H1 (cell line): ENCODE results near the gene RBM44. TPM values are rescaled to one million over a fixed set of nuclear protein-coding genes. Genes with fewer than 3 reads are reported as not detected.

Source experiments
- CTCF ChIA-PET: fragments of 300-600 bp; sonication (Branson Sonifier 250); formaldehyde crosslinking; loops from one replicate; lab custom pipeline; 2021; ENCODE audit not compliant: partially characterized antibody; lab: Charles Lee
- POLR2A ChIA-PET: fragments of 300-600 bp; sonication (Branson Sonifier 250); formaldehyde crosslinking; loops from one replicate; lab custom pipeline; 2021; ENCODE audit warnings: inconsistent platforms; ENCODE audit not compliant: partially characterized antibody; lab: Charles Lee
- DNase-seq, 2 experiments: peaks; one replicate each; pipeline versions ENCODE4 v3.0.0 to v3.0.0-alpha.2; 2010 to 2022; ENCODE audit warnings: low spot score in 2 of 2, low read depth in 1 of 2, mixed read lengths in 1 of 2
- FAIRE-seq: peaks from 2 replicates; lab custom pipeline; 2011; peaks lifted over from hg19 to GRCh38; lab: Jason Lieb, UNC
- H2AFZ ChIP-seq: 2 replicates; pipeline ENCODE4 v1.8.1; 2012; ENCODE audit warnings: low read length, inconsistent platforms
- H2AK5ac ChIP-seq: 2 replicates; pipeline ENCODE4 v1.6.1; 2013; ENCODE audit warnings: low read depth, low read length
- H2BK120ac ChIP-seq: replicated peaks from 2 replicates; pipeline ENCODE3; 2013; ENCODE audit warnings: low read depth, low read length, inconsistent platforms
- H2BK12ac ChIP-seq: 2 replicates; pipeline ENCODE4 v1.6.1; 2013; ENCODE audit warnings: low read depth, low read length
- H2BK15ac ChIP-seq: 2 replicates; pipeline ENCODE4 v1.6.1; 2013; ENCODE audit warnings: low read length
- H2BK20ac ChIP-seq: 2 replicates; pipeline ENCODE4 v1.6.1; 2013; ENCODE audit warnings: low read length
- H2BK5ac ChIP-seq: 2 replicates; pipeline ENCODE4 v1.6.1; 2013; ENCODE audit warnings: low read depth, low read length
- H3K14ac ChIP-seq: 2 replicates; pipeline ENCODE4 v1.6.1; 2013; ENCODE audit warnings: inconsistent platforms; ENCODE audit not compliant: insufficient read length
- H3K18ac ChIP-seq: 2 replicates; pipeline ENCODE4 v1.6.1; 2013; ENCODE audit warnings: low read length; ENCODE audit errors: extremely low read depth
- H3K23ac ChIP-seq: 2 replicates; pipeline ENCODE4 v1.6.1; 2013; ENCODE audit warnings: inconsistent platforms; ENCODE audit not compliant: insufficient read length
- H3K23me2 ChIP-seq: 2 replicates; pipeline ENCODE4 v1.6.1; 2013; ENCODE audit warnings: low read depth, low read length
- H3K27ac ChIP-seq: 2 replicates; pipeline ENCODE4 v1.6.1; 2011; ENCODE audit warnings: low read depth, low read length, inconsistent platforms
- H3K27me3 ChIP-seq, 4 experiments: replicated peaks in 1 of 4; 1 replicate in 1 of 4; 2 replicates in 3 of 4; pipeline versions ENCODE4 v1.6.1 to v1.8.1; 2011 to 2013; ENCODE audit warnings: low read length in 3 of 4, mild to moderate bottlenecking in 3 of 4, inconsistent platforms in 2 of 4, mixed read lengths in 2 of 4, moderate library complexity in 1 of 4; ENCODE audit not compliant: control insufficient read depth in 3 of 4, insufficient read depth in 3 of 4; ENCODE audit errors: extremely low read depth in 1 of 4
- H3K36me3 ChIP-seq, 4 experiments: 2 replicates each; pipeline versions ENCODE4 v1.6.1 to v1.8.1; 2011 to 2013; ENCODE audit warnings: mild to moderate bottlenecking in 4 of 4, low read length in 3 of 4, moderate library complexity in 2 of 4, control low read depth in 1 of 4, inconsistent platforms in 1 of 4; ENCODE audit not compliant: insufficient read depth in 4 of 4, control insufficient read depth in 2 of 4
- H3K4ac ChIP-seq: replicated peaks from 2 replicates; pipeline ENCODE3; 2013; ENCODE audit warnings: low read length, low read depth, mixed read lengths, inconsistent platforms; ENCODE audit not compliant: insufficient read length
- H3K4me1 ChIP-seq, 4 experiments: replicated peaks in 1 of 4; 1 replicate in 1 of 4; 2 replicates in 3 of 4; pipeline versions ENCODE4 v1.6.1 to v1.8.1; 2011 to 2013; ENCODE audit warnings: low read length in 3 of 4, inconsistent platforms in 2 of 4, mixed read lengths in 1 of 4; ENCODE audit not compliant: insufficient read depth in 4 of 4, control insufficient read depth in 3 of 4
- H3K4me2 ChIP-seq, 2 experiments: 2 replicates each; pipeline versions ENCODE4 v1.6.1 to v1.8.1; 2011 to 2013; ENCODE audit warnings: low read depth in 2 of 2, low read length in 2 of 2, control low read depth in 1 of 2, inconsistent platforms in 1 of 2, mild to moderate bottlenecking in 1 of 2; ENCODE audit not compliant: insufficient read depth in 1 of 2
- H3K4me3 ChIP-seq, 4 experiments: fragments of 200-600, 300-600 bp in 1 of 4; sonication (generic), shearing (Covaris generic), sonication (Bioruptor Twin) in 1 of 4; 2 replicates each; pipeline versions ENCODE4 v1.5.1 to v1.8.1; 2011 to 2016; ENCODE audit warnings: low read length in 4 of 4, low read depth in 3 of 4, control low read depth in 2 of 4, inconsistent platforms in 2 of 4, mild to moderate bottlenecking in 2 of 4, mixed read lengths in 1 of 4, moderate library complexity in 1 of 4; ENCODE audit not compliant: insufficient read depth in 2 of 4; ENCODE audit errors: extremely low read depth in 1 of 4
- H3K56ac ChIP-seq: replicated peaks from 2 replicates; pipeline ENCODE3; 2013; ENCODE audit warnings: low read depth, mild to moderate bottlenecking, mixed read lengths, low read length, inconsistent platforms; ENCODE audit not compliant: insufficient read length
- H3K79me1 ChIP-seq: 2 replicates; pipeline ENCODE4 v1.6.1; 2013; ENCODE audit warnings: low read depth, low read length, control low read depth
- H3K79me2 ChIP-seq, 2 experiments: 2 replicates each; pipeline versions ENCODE4 v1.6.1 to v1.8.1; 2012 to 2013; ENCODE audit warnings: low read length in 2 of 2, mild to moderate bottlenecking in 2 of 2, inconsistent platforms in 1 of 2; ENCODE audit not compliant: insufficient read depth in 2 of 2, control insufficient read depth in 1 of 2
- H3K9ac ChIP-seq, 4 experiments: replicated peaks in 1 of 4; 1 replicate in 1 of 4; 2 replicates in 3 of 4; pipeline versions ENCODE4 v1.6.1 to v1.8.1; 2011 to 2013; ENCODE audit warnings: low read depth in 3 of 4, low read length in 3 of 4, control low read depth in 2 of 4, mild to moderate bottlenecking in 2 of 4, moderate library complexity in 2 of 4, inconsistent platforms in 1 of 4; ENCODE audit errors: extremely low read depth in 1 of 4
- H3K9me3 ChIP-seq, 2 experiments: 2 replicates each; pipeline versions ENCODE4 v1.6.1 to v1.8.1; 2012 to 2013; ENCODE audit warnings: mild to moderate bottlenecking in 2 of 2, moderate library complexity in 2 of 2, control low read depth in 1 of 2, inconsistent platforms in 1 of 2, low read depth in 1 of 2, low read length in 1 of 2, mixed read lengths in 1 of 2; ENCODE audit not compliant: insufficient read depth in 2 of 2
- H4K20me1 ChIP-seq, 2 experiments: replicated peaks in 1 of 2; 2 replicates each; pipeline versions ENCODE3 to v1.8.1; 2011 to 2013; ENCODE audit warnings: inconsistent platforms in 2 of 2, low read length in 2 of 2, mild to moderate bottlenecking in 1 of 2; ENCODE audit not compliant: insufficient read depth in 2 of 2, control insufficient read depth in 1 of 2
- H4K5ac ChIP-seq: 2 replicates; pipeline ENCODE4 v1.6.1; 2013; ENCODE audit warnings: low read length, low read depth, mixed read lengths, inconsistent platforms; ENCODE audit not compliant: insufficient read length
- H4K8ac ChIP-seq: 2 replicates; pipeline ENCODE4 v1.8.0; 2013; ENCODE audit warnings: mild to moderate bottlenecking, moderate library complexity, low read length, inconsistent platforms; ENCODE audit not compliant: insufficient read depth; ENCODE audit errors: extremely low read depth
- H4K91ac ChIP-seq: replicated peaks from 2 replicates; pipeline ENCODE3; 2013; ENCODE audit warnings: low read length, mixed read lengths, inconsistent platforms; ENCODE audit not compliant: insufficient read length
- BCL11A ChIP-seq, 2 experiments: IDR thresholded peaks; one replicate each; pipeline ENCODE4 v1.6.1; 2011; ENCODE audit warnings: low read depth in 2 of 2, low read length in 2 of 2, mild to moderate bottlenecking in 2 of 2
- EP300 ChIP-seq, 2 experiments: IDR thresholded peaks; 1 replicate in 1 of 2; 2 replicates in 1 of 2; pipeline ENCODE4 v1.6.1; 2011 to 2012; ENCODE audit warnings: low read depth in 2 of 2, low read length in 2 of 2, mild to moderate bottlenecking in 2 of 2, borderline replicate concordance in 1 of 2, inconsistent platforms in 1 of 2, moderate library complexity in 1 of 2
- KDM4A ChIP-seq: IDR thresholded peaks from one replicate; pipeline ENCODE4 v1.7.1; 2012; ENCODE audit warnings: low read depth, mild to moderate bottlenecking, moderate library complexity, low read length, inconsistent platforms; ENCODE audit not compliant: severe bottlenecking
- SUZ12 ChIP-seq: fragments of 200-600 bp; sonication (generic); IDR thresholded peaks from 2 replicates; pipeline ENCODE4 v1.6.1; 2012; ENCODE audit warnings: mild to moderate bottlenecking, inconsistent platforms, low read length, moderate library complexity, mixed read lengths
- WGBS, 2 experiments: shearing (Covaris generic) in 1 of 2; methylation state at CpG; one replicate each; pipeline versions ENCODE4 v1.1.6 to v1.1.7; 2013 to 2015; ENCODE audit warnings: low lambda C conversion rate in 2 of 2, mixed read lengths in 2 of 2, inconsistent platforms in 1 of 2, low coverage in 1 of 2, missing lambda C conversion rate in 1 of 2; ENCODE audit not compliant: insufficient replicate concordance in 2 of 2, insufficient coverage in 1 of 2, insufficient read length in 1 of 2; ENCODE audit errors: extremely low coverage in 1 of 2, missing lambda C conversion rate in 1 of 2; 5-methylcytosine and 5-hydroxymethylcytosine counted together
- polyA plus RNA-seq, 7 experiments: library from polyadenylated mRNA; depleted of rRNA in 3 of 7; stranded (reverse) in 5 of 7; unstranded in 2 of 7; fragments of >200 nt in 5 of 7; fragments of 200-250 nt in 2 of 7; gene quantifications; 1 replicate in 5 of 7; 2 replicates in 1 of 7; 4 replicates in 1 of 7; pipeline versions ENCODE4 v1.2.1 to v1.2.3, GENCODE V29; 2011 to 2013; ENCODE audit warnings: missing spikeins in 2 of 7, mixed read lengths in 2 of 7
- total RNA-seq: library from RNA; stranded (reverse); fragmentation: NEBNext Ultra II Directional; extraction: Animal tissue kit (Norgen Biotek cat#: 25700); gene quantifications from 2 replicates; pipeline ENCODE4 v1.2.1, GENCODE V29; 2021

RBM44 gene
- total and polyA plus RNA-seq, 2 of the 8 experiments (the other 6 are each of a cell fraction or from before 2014, with no cell fraction given) = 0.12 to 0.43 TPM

- 0 out of 2 replicates have a peak overlapping the region, but pooled peaks have one; percentile 43 for H2BK20ac ChIP-seq
- H3K79me2 ChIP-seq = no peaks in the 10 kb centered on the region
- no peak for DNase-seq
- peaks cover 0 to 10% (median 5%) of the 10 kb centered on the region in 4 experiments; a peak in 6 of 7 replicates for H3K4me1 ChIP-seq
- peak overlapping the region; percentile 62 to 70 for H3K4me2 ChIP-seq
- H3K4me3 ChIP-seq = peak overlapping the region; percentile 24 to 56 (median 44)
- no peak overlapping the region for H3K9ac ChIP-seq
- H4K5ac ChIP-seq = no peak overlapping the region
- ChIA-PET POLR2A (no interaction called here), CTCF (interaction anchor here (0.9 to 1.5 kb wide), 7 partner anchors 8 to 279 kb away, joined by 3 to 12 read pairs (median 3); partner anchors contain the start of gene KLHL30)
- H2BK120ac ChIP-seq = no peak overlapping the region
- no peak overlapping the region for H2BK5ac ChIP-seq
- H4K91ac ChIP-seq = peak overlapping the region; percentile 45
- H3K9me3 ChIP-seq = no peaks in the 10 kb centered on the region
- no peak overlapping the region for H3K23ac ChIP-seq
- H3K79me1 ChIP-seq = no peaks in the 10 kb centered on the region
- no peak overlapping the region for H3K14ac ChIP-seq
- peaks cover 8% of the 10 kb centered on the region; the same call in 1 of the 2 replicates for H3K23me2 ChIP-seq
- no peaks in the 10 kb centered on the region for H3K36me3 ChIP-seq
- no peak overlapping the region for H2AK5ac ChIP-seq
- H4K8ac ChIP-seq = peak overlapping the region; percentile 77; the same call in 1 of the 2 replicates
- H3K18ac ChIP-seq = peak overlapping the region; percentile 52; the same call in 1 of the 2 replicates
- peak overlapping the region; percentile 24 for H2AFZ ChIP-seq
- no peak overlapping the region for H3K27ac ChIP-seq
- peak overlapping the region; percentile 37; the same call in 1 of the 2 replicates for H2BK15ac ChIP-seq
- no peak overlapping the region for H3K56ac ChIP-seq
- H3K27me3 ChIP-seq = peaks cover 9 to 32% (median 23%) of the 10 kb centered on the region in 4 experiments
- H4K20me1 ChIP-seq = no peaks in the 10 kb centered on the region
- H2BK12ac ChIP-seq = no peak overlapping the region; the same call in 1 of the 2 replicates
- TF ChIP-seq KDM4A (peak; percentile 28), EP300 (IDR thresholded peaks at IDR 0.05; ENCODE audit: borderline replicate concordance in 1 of 2, low read depth in 2 of 2, low read length in 2 of 2) (no peak), BCL11A (IDR thresholded peaks at IDR 0.05; ENCODE audit: low read depth in 2 of 2, low read length in 2 of 2) (no peak), SUZ12 (peak; percentile 56; the same call in 1 of the 2 replicates)
- TF ChIP-seq, all 59 proteins: peak for 2
- H3K4ac ChIP-seq = no peak overlapping the region
- WGBS, 2 experiments = 68% methylated on average over 9 of the region's 15 CpGs; no CpG with 5 or more reads in 1 of the 2 experiments
- no peak for FAIRE-seq
Measured at GRCh38 chr2:237859082-237859433, 60.5 kb downstream of the RBM44 start.
